Dedifferentiated amniotic fluid mesenchymal stem cell (primary cell): ENCODE measurements around the gene SS18L1.

Experiments
- DNase-seq: peaks from one replicate; pipeline ENCODE4 v3.0.0-alpha.2; 2016; ENCODE audit errors: extremely low spot score

Gene SS18L1

GRCh38 chr20:62171245-62171644 lies 27.7 kb downstream of the SS18L1 start:
- no peak for DNase-seq

GRCh38 chr20:62172666-62173065 lies 29.1 kb downstream of the SS18L1 start:
- DNase-seq: no peak

GRCh38 chr20:62174021-62174804 lies 30.6 kb downstream of the SS18L1 start:
- no peak for DNase-seq

GRCh38 chr20:62174870-62175624 lies 31.5 kb downstream of the SS18L1 start:
- DNase-seq: no peak

GRCh38 chr20:62175711-62176110 lies 32.1 kb downstream of the SS18L1 start:
- no peak for DNase-seq

GRCh38 chr20:62176866-62177265 lies 33.3 kb downstream of the SS18L1 start:
- DNase-seq: no peak

GRCh38 chr20:62177307-62177706 lies 33.7 kb downstream of the SS18L1 start:
- no peak for DNase-seq

GRCh38 chr20:62178316-62179161 lies 35.0 kb downstream of the SS18L1 start:
- DNase-seq: no peak

GRCh38 chr20:62179162-62179504 lies 35.6 kb downstream of the SS18L1 start:
- DNase-seq: no peak

- DNase-seq: no peak
These were observed 38.2 kb downstream of the SS18L1 start for GRCh38 chr20:62181808-62182207.

- DNase-seq: peak; percentile 95
These were observed 39.2 kb downstream of the SS18L1 start, which contains the start of gene MTG2 for GRCh38 chr20:62182469-62183425. MTG2 (plus strand) TSS chr20:62183028; CDS start chr20:62193421, 10,393 bp downstream.

GRCh38 chr20:62183426-62184142 lies 40.0 kb downstream of the SS18L1 start:
- no peak for DNase-seq

- no peak for DNase-seq
These were observed 42.5 kb downstream of the SS18L1 start for GRCh38 chr20:62186096-62186426.

GRCh38 chr20:62186887-62187866 lies 43.6 kb downstream of the SS18L1 start:
- no peak for DNase-seq

- DNase-seq: no peak
These were observed 47.3 kb downstream of the SS18L1 start for GRCh38 chr20:62190639-62191411.

- DNase-seq: no peak
These were observed 48.4 kb downstream of the SS18L1 start for GRCh38 chr20:62191781-62192559.

- DNase-seq: no peak
These were observed 49.1 kb downstream of the SS18L1 start for GRCh38 chr20:62192635-62193034.
